C4-2B (cell line): ENCODE results near the gene SLC12A4.
"Not testable (repeated sequence)": the region's sequence is repeated elsewhere in the genome, so short reads cannot be mapped to it uniquely, and the experiment has no call there.

Source experiments
- H3K27ac ChIP-seq: fragments of 450-650 bp; 2 replicates; pipeline ENCODE4 v1.5.1; 2017
- ZFX ChIP-seq: fragments of 450-650 bp; IDR thresholded peaks from 2 replicates; pipeline ENCODE4 v1.6.1; 2017
- TF ChIP-seq, protein P1 (sequence below): fragments of 450-650 bp; conservative IDR thresholded peaks from 2 replicates; pipeline ENCODE4 v1.5.1; 2017; ENCODE audit warnings: mild to moderate bottlenecking

The SLC12A4 gene

DNA sequence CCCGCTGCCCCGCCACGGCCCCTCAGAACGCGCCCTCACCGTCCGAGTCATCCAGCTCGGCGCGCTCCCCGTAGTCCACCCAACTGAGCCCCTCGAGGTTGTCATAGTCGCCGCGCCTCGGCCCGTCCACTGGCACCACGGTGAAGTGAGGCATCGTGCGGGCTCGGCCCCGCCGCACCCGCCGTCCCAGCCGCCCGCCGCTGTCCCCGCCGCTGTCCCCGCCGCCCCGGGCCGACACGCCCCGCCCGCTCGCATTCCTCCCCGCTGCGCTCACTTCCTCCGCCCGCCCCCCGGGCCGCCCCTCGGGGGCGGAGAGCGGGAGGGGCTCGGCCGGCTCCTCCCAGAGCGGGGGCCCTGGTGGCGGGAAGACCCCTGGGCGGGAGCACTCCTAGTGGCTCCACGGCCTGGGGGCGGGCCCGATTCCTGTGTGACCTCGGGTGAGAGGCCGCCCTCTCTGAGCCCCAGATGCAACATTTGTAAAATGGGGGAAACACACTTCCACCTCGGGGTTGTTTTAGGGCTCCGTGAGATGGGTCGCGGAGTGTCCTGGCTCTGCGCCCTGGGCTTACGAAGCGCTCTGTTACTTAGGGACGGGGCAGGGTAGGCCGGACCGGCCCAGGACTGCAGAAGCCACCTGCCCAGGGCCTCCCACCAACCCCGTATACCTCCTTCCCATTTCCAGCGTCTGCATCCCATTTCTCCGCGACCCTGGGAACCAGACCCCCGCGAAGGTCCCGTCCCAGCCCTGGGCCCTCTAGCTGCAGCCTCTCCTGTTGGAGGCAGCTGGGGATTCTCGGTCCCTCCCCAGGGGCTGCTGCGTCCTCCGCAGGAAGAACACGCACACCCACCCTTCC lies at the start of gene SLC12A4:
SLC12A4 (minus strand) TSS at position 238 of the 854 bp plus-strand sequence; CDS start at position 154, 84 bp downstream.
- no peak within 1 kb of the TSS for H3K27ac ChIP-seq
- TF ChIP-seq ZFX: no peak
- TF ChIP-seq, protein P1, sequence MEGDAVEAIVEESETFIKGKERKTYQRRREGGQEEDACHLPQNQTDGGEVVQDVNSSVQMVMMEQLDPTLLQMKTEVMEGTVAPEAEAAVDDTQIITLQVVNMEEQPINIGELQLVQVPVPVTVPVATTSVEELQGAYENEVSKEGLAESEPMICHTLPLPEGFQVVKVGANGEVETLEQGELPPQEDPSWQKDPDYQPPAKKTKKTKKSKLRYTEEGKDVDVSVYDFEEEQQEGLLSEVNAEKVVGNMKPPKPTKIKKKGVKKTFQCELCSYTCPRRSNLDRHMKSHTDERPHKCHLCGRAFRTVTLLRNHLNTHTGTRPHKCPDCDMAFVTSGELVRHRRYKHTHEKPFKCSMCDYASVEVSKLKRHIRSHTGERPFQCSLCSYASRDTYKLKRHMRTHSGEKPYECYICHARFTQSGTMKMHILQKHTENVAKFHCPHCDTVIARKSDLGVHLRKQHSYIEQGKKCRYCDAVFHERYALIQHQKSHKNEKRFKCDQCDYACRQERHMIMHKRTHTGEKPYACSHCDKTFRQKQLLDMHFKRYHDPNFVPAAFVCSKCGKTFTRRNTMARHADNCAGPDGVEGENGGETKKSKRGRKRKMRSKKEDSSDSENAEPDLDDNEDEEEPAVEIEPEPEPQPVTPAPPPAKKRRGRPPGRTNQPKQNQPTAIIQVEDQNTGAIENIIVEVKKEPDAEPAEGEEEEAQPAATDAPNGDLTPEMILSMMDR: no peak

DNA sequence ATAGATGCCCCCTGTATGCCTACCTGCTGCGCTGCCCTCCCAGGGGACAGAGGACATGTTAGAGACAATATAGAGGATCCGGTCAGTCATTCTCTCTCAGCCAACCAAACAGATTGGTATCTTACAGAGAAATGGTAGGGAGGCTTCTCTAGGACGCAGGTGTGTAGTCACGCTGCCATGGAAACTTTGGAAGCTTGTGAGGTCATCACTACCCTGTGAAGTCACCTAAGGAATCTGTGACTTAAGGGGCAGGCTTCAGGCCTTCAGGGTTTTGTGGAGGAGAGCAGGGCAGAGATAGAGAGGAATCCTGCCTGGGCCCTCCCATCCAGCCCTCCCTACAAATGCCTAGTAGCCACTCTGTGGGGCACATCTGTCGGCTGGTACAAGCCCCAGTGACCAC lies 47.2 kb upstream of the SLC12A4 start, which contains the start of gene DPEP2NB:
DPEP2NB (minus strand) TSS at position 231 of the 400 bp plus-strand sequence; CDS start at position 90, 141 bp downstream.
- TF ChIP-seq, protein P1: no peak
- TF ChIP-seq ZFX: no peak
- H3K27ac ChIP-seq: no peak within 1 kb of the TSS

GRCh38 chr16:68013440-68013839 lies 45.0 kb upstream of the SLC12A4 start:
- TF ChIP-seq, protein P1: no peak
- H3K27ac ChIP-seq: no peak overlapping the region

GRCh38 chr16:68009872-68010271 lies 41.4 kb upstream of the SLC12A4 start:
- not testable (repeated sequence) for H3K27ac ChIP-seq

DNA sequence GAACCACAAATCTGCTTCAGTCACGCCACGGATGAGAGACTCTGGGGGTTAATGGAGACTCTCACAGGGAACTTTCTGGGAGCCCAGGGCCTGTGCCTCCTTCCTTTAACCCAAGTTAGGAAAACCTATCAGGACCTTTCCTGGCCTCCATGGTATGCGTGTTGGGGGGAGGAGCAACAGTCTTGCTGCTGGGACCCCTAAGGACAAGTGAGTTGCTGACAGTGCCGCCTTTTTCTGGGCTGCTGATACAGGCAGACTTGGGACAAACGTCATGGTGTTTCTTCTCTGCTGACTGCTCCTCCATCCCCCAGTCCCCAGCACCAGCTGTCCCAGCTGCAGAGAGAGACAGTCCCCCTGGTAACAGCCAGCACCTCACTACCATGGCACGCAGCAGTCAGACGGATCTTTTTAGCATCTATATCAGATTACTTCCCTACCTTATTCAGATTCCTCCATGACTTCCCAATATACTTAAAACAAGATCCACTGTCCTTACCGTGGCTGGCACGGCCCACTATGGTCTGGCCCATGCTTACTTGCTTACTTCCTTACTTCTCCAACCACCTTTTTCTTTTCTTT lies 40.8 kb upstream of the SLC12A4 start:
- no peak overlapping the region for H3K27ac ChIP-seq
- TF ChIP-seq, protein P1: no peak
- no peak for TF ChIP-seq ZFX

DNA sequence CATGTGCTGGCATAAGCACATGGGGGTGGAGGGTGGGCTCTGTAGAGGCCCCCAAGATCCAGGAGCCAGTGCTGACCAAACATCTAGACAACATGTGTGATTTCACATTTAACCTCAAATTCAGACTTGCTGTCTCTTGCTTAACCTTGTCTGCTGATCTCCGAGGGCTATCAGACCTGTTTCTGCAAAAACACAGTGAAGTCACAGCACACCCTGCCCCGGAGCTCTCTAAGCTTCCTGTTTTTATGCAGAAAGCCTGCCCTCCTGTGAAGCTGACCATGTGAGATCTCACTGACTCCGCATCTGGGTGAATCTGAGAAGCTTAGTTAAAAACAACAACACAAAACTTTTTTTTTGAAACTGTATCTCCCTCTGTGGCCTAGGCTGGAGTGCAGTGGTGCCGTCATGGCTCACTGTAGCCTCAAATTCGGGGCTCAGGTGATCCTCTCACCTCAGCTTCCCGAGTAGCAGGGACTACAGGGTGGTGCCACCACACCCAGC lies 37.4 kb upstream of the SLC12A4 start:
- TF ChIP-seq ZFX: no peak
- TF ChIP-seq, protein P1: no peak
- no peak overlapping the region for H3K27ac ChIP-seq

GRCh38 chr16:68005211-68005610 lies 36.8 kb upstream of the SLC12A4 start:
- TF ChIP-seq, protein P1: no peak
- TF ChIP-seq ZFX: no peak
- no peak overlapping the region for H3K27ac ChIP-seq
